NCI-H2196 (cell line): ENCODE measurements around the gene WNT8A.

Experiments used
- DNase-seq: peaks from one replicate; lab custom pipeline; 2025; ENCODE audit not compliant: unreplicated experiment; lab: John Stamatoyannopoulos, UW

The WNT8A gene

GRCh38 chr5:138138949-138139780 is 55.3 kb downstream of the WNT8A start, which contains the start of gene NME5:
TSS of gene NME5 (minus strand) at chr5:138139428. CDS start at chr5:138138780, 648 bp downstream.
- peak; percentile 77 for DNase-seq

GRCh38 chr5:138139781-138140090 is 55.9 kb downstream of the WNT8A start:
- DNase-seq: no peak

- no peak for DNase-seq
Measured at GRCh38 chr5:138140268-138140667, 56.4 kb downstream of the WNT8A start.
